Neural cell (in vitro differentiated cells): ENCODE data around the gene GRIA1.

Experiments
- EP300 ChIP-seq: fragments of 450-650 bp; conservative IDR thresholded peaks from 2 replicates; pipeline ENCODE4 v1.6.1; 2014; ENCODE audit warnings: antibody characterized with exemption, mild to moderate bottlenecking, moderate library complexity; ENCODE audit not compliant: poor library complexity, severe bottlenecking
- EZH2 ChIP-seq: fragments of 200-600, 300-800 bp; shearing (Covaris generic), sonication (generic); IDR thresholded peaks from 2 replicates; pipeline ENCODE4 v1.6.1; 2014; ENCODE audit warnings: antibody characterized with exemption, low read length, borderline replicate concordance, mild to moderate bottlenecking; ENCODE audit not compliant: insufficient read depth, poor library complexity, severe bottlenecking
- MXI1 ChIP-seq: fragments of 450-650 bp; conservative IDR thresholded peaks from 2 replicates; pipeline ENCODE4 v1.6.1; 2014; ENCODE audit warnings: antibody characterized with exemption, mild to moderate bottlenecking; ENCODE audit not compliant: poor library complexity, severe bottlenecking
- RAD21 ChIP-seq: fragments of 450-650 bp; conservative IDR thresholded peaks from 2 replicates; pipeline ENCODE4 v1.6.1; 2014; ENCODE audit warnings: antibody characterized with exemption, mild to moderate bottlenecking, moderate library complexity
- SMC3 ChIP-seq: fragments of 450-650 bp; conservative IDR thresholded peaks from 2 replicates; pipeline ENCODE4 v1.6.1; 2014; ENCODE audit warnings: antibody characterized with exemption, mild to moderate bottlenecking, moderate library complexity; ENCODE audit not compliant: poor library complexity
- TAF1 ChIP-seq: IDR thresholded peaks from 2 replicates; pipeline ENCODE4 v1.6.1; 2012; ENCODE audit warnings: low read depth
- TF ChIP-seq, protein P1 (sequence below): fragments of 450-650 bp; IDR thresholded peaks from 2 replicates; pipeline ENCODE4 v1.5.1; 2014; ENCODE audit warnings: antibody characterized with exemption, mild to moderate bottlenecking, moderate library complexity; ENCODE audit not compliant: poor library complexity, severe bottlenecking
- TF ChIP-seq, protein P2 (sequence below): IDR thresholded peaks from 2 replicates; pipeline ENCODE4 v1.6.1; 2012; ENCODE audit warnings: borderline replicate concordance

DNA sequence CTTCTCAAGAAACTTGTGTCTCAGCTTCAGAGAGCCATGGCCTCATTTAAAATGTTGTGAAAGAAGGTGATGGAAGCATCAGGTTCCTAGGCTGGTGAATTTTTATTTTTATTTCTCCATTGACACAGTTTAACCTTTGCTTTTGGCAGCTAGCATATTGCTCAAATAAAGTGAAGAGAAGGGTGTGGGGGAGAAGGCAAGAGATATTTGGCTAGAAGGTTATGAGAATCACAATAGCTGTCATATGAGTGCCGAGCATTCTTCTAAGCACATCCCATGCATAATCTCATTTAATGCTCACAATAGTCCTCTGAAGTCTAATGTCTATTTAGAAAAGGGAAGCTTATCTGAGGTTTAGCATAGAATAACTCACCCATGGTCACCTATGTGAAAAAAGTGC lies 43.1 kb downstream of the GRIA1 start:
- TF ChIP-seq EZH2 (no peak), EP300 (no peak), TAF1 (no peak), RAD21 (no peak), SMC3 (no peak), MXI1 (no peak)
- TF ChIP-seq, protein P1, sequence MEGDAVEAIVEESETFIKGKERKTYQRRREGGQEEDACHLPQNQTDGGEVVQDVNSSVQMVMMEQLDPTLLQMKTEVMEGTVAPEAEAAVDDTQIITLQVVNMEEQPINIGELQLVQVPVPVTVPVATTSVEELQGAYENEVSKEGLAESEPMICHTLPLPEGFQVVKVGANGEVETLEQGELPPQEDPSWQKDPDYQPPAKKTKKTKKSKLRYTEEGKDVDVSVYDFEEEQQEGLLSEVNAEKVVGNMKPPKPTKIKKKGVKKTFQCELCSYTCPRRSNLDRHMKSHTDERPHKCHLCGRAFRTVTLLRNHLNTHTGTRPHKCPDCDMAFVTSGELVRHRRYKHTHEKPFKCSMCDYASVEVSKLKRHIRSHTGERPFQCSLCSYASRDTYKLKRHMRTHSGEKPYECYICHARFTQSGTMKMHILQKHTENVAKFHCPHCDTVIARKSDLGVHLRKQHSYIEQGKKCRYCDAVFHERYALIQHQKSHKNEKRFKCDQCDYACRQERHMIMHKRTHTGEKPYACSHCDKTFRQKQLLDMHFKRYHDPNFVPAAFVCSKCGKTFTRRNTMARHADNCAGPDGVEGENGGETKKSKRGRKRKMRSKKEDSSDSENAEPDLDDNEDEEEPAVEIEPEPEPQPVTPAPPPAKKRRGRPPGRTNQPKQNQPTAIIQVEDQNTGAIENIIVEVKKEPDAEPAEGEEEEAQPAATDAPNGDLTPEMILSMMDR = no peak
- TF ChIP-seq, protein P2, sequence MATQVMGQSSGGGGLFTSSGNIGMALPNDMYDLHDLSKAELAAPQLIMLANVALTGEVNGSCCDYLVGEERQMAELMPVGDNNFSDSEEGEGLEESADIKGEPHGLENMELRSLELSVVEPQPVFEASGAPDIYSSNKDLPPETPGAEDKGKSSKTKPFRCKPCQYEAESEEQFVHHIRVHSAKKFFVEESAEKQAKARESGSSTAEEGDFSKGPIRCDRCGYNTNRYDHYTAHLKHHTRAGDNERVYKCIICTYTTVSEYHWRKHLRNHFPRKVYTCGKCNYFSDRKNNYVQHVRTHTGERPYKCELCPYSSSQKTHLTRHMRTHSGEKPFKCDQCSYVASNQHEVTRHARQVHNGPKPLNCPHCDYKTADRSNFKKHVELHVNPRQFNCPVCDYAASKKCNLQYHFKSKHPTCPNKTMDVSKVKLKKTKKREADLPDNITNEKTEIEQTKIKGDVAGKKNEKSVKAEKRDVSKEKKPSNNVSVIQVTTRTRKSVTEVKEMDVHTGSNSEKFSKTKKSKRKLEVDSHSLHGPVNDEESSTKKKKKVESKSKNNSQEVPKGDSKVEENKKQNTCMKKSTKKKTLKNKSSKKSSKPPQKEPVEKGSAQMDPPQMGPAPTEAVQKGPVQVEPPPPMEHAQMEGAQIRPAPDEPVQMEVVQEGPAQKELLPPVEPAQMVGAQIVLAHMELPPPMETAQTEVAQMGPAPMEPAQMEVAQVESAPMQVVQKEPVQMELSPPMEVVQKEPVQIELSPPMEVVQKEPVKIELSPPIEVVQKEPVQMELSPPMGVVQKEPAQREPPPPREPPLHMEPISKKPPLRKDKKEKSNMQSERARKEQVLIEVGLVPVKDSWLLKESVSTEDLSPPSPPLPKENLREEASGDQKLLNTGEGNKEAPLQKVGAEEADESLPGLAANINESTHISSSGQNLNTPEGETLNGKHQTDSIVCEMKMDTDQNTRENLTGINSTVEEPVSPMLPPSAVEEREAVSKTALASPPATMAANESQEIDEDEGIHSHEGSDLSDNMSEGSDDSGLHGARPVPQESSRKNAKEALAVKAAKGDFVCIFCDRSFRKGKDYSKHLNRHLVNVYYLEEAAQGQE = no peak
